Fibroblast of skin of left biceps (primary cell): ENCODE data around the gene PLAAT2.

Source experiments
- DNase-seq, 2 experiments: peaks; one replicate each; pipeline ENCODE4 v3.0.0-alpha.2; 2013; ENCODE audit warnings: low read depth in 2 of 2

Gene PLAAT2

DNA sequence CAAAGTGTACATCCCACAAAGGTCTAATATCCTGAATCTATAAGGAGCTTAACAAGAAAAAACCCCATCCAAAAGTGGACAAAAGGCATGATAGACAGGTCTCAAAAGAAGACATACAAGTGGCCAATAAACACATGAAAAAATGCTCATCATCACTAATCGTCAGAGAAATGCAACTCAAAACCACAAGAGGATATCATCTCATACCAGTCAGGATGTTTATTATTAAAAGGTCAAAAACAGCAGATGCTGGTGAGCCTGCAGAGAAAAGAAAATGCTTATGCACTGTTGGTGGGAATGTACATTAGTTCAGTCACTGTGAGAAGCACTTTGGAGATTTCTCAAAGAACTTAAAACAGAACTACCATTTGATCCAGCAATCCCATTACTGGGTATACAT lies 44.6 kb downstream of the PLAAT2 start:
- peak in 1 of 2 experiments; percentile 0 for DNase-seq

DNA sequence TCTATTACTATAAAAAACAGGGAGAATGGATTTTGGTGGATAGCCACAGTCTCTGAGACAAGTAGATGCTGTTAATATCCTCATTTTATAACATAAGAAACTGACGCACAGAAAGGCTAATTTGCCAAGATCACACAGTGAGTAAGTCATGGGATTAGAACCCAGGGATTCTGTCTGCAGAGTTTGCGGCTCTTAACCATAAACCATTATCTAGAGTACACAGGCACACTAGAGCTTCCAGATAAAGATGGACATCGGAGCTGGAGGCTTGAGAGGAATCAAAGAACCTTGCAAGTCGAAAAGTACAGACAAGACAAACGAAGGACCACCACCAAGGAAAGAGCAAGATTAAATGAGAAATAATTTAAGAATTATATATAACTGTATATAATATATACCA lies 46.0 kb downstream of the PLAAT2 start:
- no peak for DNase-seq

DNA sequence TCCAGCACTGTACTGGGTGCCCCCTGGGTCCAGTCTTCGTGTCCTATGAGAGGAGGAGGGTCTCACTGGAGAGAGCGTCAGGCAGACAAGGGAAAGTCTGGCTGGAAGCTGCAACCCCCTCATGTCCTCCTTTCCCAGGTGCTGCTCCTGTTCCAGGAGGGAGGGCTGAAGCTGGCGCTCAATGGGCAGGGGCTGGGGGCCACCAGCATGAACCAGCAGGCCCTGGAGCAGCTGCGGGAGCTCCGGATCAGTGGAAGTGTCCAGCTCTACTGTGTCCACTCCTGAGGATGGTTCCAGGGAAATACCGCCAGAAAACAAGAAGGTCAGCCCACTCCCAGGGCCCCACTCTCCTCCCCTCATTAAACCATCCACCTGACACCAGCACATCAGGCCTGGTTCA lies 47.1 kb downstream of the PLAAT2 start:
- DNase-seq = no peak

DNA sequence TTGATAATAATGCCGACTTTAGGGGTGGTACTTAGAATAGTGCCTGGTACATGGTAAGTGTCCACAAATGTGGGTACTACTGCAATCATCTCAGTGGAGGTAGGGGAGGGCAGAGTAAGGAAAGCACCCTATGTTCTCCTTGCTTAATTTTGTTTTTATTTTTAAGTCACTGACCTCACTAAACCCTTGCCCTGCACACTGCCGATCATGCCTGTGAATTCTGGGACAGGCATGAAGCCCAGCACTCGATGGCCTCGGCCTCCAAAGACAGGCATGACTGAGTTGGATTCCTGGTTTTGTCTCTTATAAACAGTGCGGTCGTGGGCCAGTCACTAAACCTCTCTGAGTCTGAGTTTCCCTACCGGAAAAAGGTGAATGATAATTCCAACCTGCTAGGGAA lies 50.4 kb downstream of the PLAAT2 start:
- no peak for DNase-seq

DNA sequence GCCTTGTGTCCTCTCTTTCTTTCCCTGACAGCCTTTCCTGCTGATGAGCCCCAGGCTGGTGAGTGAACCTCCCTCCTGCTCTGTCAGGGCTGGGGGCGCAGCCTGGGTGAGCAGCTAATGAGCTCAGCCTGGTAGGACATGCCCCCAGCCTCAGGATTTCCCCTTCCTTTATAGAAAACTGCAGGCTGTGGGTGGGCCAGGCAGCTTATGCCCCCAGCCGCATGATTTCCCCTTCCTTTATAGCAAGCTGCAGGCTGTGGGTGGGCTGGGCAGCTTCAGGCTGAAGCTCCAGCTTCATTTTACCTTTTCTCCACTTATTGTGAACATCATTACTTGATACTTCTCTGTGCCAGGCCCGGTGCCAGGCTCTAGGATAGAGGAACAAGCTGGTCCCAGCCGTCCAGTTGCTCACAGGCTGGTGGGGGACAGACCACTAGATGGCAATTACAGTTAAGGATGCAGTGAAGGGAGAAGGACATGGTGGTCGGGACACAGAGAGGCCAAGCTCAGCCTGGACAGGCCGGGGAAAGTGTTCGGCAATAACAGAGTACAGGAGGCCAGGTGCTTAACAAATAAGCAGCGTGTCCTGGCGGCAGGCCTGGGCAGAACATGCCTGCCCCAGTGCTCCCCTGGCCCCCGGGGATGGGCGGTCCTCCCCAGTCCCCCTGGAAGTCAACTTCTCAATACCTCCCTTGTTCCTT lies 52.0 kb downstream of the PLAAT2 start:
- no peak for DNase-seq

DNA sequence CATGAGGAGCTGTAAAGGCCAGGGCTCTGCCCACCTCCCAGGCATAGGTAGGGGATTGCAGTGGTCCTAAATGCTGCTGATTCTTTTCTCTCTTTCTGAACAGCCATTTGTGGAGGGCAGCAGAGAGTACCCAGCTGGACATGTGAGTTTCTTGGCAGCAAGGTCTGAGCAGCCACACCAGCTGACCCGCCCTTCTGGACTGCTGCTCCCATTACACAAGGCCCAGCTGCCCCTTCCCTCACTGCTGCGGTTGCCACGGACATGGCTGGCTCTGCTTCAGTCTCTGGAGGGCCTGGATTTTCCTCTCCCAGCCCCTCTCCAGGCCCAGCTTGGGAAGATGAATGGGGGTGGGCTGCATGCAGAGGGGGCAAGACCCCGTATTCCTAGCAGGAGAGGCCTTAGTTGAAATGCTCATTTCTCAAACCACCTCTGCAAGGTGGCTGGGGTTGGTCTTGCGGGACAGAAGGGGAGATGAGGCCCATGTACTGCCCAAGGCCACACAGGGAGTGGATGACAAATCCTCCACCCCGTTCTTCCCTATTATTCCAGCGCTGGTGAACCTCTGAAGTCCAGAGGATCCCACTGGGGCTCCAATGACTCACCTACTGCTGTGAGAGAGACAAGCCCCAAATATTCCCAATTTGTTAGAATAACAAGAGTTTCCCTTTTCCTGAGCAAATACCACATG lies 52.7 kb downstream of the PLAAT2 start:
- peak in 1 of 2 experiments; percentile 5 for DNase-seq

DNA sequence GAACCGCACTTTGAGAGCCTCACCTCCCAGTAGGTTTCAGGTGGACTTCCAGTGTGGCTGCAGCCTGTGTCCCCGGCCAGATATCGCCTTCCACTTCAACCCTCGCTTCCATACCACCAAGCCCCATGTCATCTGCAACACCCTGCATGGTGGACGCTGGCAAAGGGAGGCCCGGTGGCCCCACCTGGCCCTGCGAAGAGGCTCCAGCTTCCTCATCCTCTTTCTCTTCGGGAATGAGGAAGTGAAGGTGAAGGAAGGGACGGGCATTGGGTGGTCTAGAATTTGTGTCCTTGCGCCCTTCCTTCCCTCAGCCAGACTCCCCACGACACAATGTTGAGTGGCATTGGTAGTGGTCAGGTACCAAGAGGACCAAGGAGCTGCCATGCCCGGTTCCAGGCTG lies 54.4 kb downstream of the PLAAT2 start:
- no peak for DNase-seq

DNA sequence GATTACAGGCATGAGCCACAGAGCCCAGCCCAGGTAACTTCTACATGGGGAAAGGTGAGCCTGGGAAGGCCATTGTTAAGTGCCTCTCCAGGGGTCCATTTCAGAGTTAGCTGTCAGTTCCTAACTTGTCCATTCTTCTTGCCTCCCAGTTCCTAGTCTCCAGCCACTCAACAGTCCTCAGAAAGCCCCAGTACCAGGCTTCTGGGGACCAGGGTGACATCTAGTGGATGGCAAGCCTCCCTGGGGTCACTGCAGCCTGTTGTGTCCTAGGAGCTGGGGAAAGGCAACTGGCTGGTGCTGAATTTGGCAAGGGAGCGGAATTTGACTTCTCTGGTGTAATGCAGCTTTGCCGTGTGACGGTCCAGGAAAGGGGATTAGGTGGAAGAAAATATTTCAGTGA lies 55.2 kb downstream of the PLAAT2 start:
- DNase-seq = no peak

DNA sequence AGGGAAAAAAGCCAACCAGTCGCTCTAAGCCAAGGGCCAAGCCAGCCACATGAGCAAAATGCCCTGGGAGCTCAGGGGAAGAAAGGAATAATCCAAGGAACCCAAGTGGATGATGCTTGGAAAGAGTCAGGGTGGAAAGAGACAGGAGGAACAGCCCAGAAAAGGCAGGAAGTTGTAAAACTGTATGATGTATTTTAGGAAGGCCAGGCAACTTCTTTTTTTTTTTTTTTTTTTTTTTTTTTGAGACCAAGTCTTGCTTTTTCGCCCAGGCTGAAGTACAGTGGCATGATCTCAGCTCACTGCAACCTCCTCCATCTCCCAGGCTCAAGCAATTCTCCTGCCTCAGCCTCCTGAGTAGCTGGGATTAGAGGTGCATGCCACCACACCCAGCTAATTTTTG lies 55.7 kb downstream of the PLAAT2 start:
- DNase-seq = no peak

DNA sequence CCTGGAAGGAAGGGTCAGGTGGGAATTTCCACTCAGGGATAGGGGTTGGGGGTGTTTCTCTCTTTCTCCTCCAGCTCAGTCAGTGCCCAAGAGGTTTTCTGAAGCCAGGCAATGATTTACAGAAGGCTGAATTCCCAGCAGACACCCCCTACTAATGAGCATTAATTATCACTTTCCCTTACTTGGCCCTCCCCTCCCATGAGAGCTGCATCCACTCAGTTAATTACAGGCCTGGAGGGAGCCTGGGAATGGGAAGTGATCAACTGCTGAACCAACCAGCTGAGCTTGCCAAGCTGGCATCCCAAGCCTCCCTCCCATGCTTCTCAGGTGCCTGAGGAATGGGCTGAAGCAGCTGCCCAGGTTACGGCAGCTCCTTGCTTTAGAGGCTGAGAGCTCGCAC lies 56.3 kb downstream of the PLAAT2 start:
- no peak for DNase-seq

DNA sequence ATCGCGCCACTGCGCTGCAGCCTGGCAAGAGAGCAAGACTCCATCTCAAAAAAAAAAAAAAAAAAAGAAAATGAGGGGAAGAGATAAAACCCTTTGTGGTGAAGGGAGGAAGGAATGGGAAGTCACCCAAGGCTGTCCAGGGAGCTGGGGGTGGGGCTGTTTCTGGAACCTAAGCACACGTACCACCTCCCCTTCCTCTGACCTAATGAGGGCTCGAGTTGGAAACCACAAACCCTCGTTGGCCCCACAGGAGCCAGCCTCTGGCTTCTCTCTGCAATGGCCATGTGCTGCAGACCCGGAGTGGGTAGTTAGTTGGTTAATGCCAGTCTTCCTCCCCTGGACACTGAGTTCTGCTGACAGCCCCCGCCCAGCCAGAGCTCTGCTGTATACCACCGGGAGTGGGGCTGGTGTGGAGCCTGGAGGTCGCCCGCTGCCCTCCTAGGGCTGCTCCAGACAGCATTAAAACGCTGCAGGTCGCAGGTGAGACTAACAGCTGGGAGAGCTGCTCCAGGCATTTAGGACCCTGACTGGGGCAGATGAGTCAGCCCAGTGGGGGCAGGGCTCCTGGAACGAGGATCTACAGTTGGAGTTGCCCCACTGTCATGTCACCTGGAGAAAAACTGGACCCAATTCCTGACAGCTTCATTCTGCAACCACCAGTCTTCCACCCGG lies 57.2 kb downstream of the PLAAT2 start, which contains the start of gene LGALS12:
Gene LGALS12, plus strand, starts transcription at position 228 of the 672 bp plus-strand sequence. Its CDS starts 375 bp downstream, at position 603.
- no peak for DNase-seq

DNA sequence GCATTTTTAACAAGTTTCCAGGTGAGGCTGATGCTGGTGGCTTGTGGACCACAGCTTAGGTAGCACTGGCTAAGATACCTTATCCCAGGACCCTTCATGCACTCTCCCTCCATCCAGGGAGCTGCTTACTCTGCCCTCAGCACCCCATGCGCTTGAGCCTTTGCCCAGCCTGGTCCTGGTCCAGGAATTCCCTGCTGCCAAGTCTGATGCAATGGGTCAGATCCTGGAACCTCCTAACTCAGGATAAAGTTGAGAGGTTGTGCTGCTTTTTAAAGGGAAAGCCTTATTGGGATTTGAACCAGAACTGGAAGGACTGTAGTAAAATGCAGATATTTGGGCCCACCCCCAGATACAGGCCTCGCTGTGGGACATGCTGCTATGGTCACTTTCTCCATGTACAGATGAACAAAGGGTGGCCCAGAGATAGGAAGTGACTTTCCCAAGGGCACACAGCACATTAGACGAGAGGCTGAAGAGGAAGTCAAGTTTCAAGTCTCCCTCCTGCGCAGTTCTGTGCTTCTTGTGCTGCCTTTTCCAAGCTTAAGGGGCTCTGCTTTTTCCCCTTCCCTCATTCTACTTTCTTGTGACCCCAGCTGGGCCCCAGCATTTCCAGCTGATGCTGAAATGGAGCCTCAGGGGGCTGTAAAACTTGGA lies 58.1 kb downstream of the PLAAT2 start:
- no peak for DNase-seq

DNA sequence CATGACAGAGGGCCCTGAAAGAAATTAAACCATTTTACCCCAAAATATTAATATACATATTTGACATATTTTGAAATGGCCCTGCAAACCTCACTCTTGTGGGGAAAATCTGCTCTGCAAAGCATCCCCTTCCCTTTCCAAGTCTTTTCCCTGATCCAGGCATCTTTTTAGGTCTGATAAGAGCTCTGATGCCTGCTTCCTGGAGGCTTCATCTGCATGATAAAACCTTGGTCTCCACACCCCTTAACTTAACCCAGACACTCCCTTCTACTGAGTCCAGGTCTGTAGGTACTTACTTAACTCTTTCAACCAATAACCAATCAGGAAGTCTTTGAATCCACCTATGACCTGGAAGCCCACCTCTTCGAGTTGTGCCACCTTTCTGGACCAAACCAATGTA lies 59.1 kb downstream of the PLAAT2 start:
- no peak for DNase-seq

DNA sequence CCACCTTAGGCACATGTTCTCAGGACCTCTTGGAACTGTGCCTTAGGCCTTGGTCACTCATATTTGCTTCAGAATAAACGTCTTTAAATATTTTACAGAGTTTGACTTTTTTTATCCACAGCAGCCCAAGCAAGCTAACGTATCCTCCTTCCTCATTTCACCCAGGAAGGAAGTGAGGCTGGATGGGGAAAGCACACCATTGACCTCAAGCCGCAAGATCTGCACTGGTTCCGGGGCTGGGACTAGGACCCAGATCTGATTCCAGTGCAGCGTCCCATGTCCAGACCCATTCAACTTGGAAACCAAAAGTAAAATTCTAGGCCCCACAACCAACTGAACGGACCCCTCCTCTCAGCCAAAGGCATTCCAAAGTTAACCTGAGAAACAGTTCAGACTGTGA lies 59.7 kb downstream of the PLAAT2 start:
- DNase-seq = no peak
